Fibroblast of gingiva (primary cell): ENCODE measurements around the gene UTS2B.

Experiments used
- DNase-seq: peaks from one replicate; pipeline ENCODE4 v3.0.0-alpha.2; 2011; ENCODE audit warnings: low read depth

The UTS2B gene, protein sequence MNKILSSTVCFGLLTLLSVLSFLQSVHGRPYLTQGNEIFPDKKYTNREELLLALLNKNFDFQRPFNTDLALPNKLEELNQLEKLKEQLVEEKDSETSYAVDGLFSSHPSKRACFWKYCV

DNA sequence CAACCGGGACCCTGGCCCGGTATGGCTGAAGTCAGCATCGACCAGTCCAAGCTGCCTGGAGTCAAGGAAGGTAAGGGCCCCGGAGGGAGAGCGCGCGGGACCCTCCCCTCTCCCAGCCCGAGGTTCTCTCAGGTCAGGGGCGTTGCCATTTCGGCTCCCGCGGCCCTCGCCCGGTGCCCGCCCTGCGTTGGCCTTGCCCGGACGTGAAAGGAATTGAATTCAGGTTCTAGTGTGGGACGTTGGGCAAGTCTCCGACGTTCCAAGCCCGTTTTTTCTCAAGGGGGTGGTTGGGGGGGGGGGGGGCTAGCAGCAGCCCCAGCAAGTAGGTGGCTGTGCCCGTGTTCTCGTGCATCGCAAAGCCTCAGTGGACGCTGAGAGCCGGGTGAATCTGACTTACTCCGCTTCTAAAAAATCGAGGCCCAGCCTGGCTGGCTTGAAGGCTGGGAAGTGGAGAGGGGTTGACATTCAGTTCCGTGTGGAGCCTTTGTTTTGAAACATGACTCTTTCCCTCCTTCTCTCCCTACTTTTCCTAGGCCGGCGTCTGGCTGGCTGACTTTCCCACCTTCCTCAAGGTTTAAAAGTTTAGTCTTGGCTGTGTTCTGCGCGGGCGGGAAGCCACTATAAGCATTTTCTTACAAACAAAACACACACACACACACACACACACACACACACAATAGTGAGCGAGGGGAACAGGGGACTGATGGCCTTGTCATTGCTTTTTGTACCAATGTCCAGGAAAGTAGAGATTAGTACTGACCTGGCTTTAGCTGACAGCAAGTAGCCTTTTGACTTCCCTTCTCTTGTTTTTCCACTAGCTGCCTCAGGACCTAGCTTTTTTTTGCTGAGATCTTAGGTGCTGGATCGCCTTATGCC lies at the start of gene UTS2B:
UTS2B (minus strand) TSS at position 873 of the 876 bp plus-strand sequence. CDS start 48,337 bp downstream, outside the sequence.
- peak; percentile 55 for DNase-seq

DNA sequence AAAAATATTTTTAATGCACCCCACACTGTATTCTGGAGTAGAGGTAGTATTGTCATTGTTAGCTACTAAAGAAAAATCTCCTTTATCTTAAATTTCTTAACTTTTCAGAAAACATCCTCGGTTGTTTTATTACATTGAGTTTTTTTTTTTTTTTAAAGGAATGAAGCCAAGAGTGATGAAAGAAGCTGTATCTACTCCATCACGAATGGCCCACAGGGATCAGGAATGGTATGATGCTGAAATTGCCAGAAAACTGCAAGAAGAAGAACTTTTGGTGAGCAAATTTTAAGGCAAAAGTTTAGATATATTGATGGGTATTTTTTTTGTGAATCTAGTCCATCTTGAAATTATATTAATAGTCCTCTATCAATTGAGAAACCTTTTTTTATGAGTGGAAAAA lies 49.7 kb upstream of the UTS2B start:
- DNase-seq: peak; percentile 22

DNA sequence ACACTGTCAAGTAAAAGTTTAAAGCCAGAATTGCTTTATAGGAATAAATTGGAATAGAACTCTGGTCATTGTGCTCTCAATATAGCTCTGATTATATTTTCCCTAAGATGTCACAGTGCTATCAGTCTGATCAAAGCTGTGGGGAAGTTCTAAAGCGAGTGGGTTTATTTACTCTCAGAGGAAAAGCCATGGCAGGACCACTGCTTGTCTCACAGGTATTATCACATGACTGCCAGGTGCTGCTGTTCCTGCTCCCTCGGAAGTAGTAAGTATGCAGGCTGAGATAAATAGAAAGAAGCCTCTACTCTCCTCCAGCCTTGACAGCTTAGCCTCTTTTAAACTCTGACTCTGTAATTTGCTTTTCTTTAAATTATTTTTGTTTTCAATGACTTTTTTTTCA lies 49.1 kb upstream of the UTS2B start:
- no peak for DNase-seq

DNA sequence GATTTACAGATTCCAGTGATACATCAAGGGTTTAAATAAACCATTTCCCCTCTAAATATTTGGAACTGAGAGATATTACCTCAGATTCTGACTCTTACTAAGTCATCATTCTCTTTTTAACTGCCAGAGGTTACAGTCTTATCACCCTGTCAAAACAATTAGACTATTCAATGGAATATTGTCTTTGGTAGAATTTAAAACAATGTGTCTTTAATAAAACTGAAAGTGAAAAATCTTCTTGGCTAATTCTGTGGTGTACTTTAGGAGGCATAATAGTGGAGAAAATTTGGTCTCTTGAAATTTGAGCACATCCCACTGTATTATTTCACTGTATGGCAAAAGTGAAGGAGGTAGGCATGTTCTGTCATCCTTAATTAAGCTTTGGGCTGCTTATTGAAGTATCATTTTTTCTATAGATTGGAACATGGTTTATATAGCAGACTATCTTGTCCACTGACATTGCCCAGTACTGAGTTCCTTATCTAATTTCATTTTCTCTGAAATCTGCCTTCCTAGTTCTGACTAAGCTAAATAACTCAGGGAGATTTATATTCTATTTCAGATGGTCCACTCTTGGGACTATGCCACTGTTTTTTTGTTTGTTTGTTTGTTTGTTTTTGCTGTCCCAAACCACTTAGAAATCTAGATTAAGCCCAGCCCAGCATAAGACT lies 48.0 kb upstream of the UTS2B start:
- DNase-seq: no peak

DNA sequence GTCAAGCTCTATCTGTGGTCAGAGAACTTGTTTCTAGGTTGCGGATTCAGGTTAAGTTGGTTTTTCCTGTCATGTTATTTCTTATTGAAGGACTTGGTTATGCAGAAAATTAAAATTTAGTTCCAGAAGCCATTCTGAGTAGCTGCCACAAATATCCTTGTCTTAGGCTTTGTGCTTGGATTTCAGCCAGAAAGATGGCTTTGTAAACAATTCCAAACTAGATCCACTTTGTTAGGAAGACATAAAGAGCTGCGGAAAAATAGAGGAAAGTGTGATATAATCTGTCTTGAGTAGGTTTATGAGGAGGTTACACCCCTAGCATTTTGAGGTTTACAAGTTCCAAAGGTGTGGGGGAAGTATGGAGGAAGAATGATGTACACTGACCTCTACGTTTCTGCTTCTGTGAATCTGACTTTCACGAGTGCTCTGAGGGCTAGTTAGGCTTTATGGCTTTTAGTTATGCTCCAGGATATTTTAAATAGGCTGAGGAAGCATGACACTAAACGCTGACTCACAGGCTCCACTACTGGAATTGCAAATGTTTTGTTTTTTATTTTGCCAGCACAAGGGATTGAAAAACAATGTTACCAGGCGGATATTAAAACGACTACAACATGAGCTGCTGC lies 46.3 kb upstream of the UTS2B start:
- DNase-seq: peak; percentile 78

DNA sequence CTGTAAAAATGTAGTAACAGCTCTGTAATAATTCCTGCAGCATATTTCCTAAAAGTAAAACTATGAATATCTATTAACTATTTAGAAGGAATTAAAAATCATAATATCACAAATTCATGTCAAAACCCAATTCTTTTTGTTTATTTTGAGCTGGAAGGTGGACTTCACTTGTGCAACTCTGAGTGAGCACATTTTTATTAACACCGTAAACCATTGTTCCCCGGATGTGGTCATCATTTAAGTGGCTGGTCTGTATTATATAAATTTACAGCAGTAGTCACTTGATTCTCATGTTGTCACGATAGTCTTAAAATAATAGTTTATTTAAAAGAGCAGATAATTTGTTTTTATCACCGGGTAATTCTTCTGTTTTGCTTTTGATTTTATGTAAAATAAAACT lies 43.0 kb upstream of the UTS2B start:
- peak; percentile 18 for DNase-seq

DNA sequence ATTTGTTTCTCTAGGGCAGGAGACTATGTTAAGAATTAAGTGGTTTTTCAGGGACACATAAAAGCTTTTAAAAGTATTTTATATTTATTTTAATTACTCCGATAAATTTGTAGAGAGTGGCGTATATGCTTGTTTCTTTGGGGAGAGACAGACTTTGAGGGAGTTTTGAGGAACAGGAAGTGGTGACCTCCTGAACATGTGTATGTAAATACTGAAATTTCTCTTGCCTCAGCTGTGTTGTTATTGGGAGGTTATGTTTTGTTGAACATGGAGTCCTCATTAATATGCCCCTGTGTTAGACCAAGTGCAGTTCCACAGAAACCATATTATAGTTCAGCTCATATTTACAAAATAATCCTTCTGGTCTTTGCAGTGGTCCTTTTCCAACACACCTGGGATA lies 41.8 kb upstream of the UTS2B start:
- DNase-seq: no peak

DNA sequence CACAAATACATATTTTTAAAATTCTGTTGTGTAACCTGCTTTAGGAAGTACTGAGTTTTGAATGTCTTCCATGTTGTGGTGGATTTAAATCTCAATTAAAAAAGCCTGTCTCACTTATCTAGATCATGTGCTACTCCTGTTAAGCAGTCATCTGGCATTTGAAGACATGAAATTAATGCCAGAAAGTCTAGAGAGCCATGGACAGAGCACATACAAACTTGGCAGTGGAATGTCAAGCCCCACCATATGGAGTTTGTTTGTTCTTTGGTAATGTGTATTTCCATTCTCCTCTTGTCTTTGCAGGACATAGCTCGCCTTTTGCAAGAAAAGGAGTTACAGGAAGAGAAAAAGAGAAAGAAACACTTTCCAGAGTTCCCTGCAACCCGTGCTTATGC lies 39.3 kb upstream of the UTS2B start:
- DNase-seq: peak; percentile 95

DNA sequence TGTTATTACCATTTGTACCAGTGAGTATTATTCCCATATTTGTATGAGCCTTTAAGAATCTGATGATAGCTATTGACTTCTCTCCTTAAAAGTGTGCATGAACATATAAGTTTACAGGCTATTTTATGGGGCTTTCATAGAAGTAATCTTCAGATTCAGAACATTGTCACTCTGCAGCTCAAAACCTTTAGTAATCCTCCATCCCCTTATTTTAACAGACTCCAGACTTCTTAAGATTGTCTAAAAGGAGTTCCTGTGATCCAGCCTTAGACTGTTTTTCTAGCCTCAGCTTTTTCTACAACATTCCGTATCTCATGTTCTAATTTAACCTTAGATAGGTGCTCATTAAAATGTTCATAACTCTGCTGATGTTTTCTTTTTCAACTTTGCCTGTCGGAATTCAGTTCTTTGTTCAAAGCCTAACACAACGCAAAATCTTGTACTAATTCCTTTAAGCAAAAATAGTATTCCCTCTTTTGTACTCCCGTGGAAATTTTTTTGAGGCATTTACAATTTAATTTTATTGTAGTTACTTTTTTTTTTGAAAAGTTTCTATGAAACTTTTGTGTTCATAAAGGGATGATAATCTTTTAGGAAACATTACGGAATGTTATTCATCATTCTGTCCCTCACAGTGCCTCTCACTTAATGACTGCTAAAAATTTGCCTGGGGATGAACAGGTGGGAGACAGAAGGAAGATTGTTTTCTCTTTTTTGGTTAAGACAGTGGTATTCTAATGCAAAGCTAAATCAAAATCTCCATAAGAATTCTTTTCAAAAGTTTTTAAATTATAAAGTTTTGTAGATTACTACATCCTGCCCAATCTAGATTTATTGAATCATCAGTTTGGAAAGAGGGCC lies 38.7 kb upstream of the UTS2B start:
- no peak for DNase-seq

DNA sequence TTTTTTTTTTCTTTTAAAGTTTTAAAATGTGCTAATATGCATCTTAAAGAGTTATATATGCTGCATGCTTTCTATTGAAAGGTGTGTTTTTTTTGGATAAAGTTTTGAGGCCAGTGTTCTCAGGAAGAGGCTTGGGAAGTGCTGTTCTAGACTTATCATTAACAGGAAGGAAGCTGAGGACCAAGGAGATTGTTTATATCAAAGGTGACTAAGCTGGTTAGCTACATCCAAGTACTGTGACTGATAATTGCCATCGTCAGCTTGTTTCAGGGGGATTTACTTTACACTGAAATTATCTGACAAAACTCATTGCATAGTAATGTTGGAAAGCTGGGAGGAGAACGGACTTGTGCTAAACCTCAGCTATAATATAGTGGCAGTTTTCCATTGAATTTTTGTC lies 36.3 kb upstream of the UTS2B start:
- DNase-seq: no peak

DNA sequence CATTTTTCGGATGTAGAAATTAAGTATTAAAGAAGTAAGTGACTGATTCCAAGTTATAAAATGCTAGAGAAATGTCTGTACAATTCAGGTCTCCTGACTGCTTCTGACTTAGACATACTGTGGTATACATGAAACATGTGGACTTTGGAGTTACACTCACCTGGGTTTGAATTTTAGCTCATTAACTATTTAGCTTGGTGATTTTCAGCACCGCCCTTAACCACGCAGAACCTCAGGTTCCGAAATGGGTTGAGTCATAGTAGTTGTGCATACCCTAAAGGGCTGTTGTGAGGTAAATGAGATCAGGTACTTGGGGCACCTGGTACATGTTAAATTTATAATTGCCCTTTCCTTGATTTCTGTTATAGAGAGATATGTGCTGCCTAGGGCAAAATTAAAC lies 32.9 kb upstream of the UTS2B start:
- DNase-seq: no peak

DNA sequence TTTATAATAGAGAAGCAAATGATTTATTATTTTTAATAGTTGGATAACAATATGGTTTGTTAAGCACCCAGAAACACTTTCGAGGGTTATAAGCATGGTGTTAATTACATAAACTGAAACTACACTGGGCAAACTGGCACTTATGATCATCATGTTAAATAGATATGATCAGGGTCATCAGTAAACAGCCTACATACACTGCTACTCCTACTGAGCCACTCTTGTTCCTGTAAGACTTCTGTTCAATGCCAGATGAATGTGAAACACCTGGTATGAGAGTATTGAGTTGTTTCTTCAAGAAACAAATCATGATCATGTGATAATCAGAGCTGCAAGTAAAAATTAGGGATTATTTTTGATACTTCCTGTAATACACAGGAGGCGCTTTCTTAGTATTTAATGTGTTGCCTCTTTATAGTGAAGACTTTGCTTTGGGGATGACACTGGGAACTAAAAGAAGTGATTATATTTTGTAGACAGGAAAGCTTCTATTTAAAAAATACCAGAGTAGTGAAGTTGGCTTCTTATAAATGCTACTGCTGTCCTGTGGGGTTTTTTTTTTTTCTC lies 32.3 kb upstream of the UTS2B start:
- no peak for DNase-seq

DNA sequence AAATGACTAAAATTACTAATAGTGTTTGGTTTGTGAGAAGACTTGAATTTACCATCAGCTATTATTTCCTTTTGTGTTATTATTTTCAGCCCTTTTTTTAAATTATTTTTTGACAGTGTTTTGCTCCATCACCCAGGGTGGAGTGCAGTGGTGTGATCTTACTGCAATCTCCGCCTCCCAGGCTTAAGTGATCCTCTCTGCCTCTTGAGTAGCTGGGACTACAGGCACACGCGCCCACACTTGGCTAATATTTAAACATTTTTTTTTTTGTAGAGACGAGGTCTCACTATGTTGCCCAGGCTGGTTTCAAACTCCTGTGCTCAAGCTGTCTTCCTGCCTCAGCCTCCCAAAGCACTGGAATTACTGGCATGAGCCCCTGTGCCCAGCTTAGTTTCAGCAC lies 31.7 kb upstream of the UTS2B start:
- DNase-seq: no peak

DNA sequence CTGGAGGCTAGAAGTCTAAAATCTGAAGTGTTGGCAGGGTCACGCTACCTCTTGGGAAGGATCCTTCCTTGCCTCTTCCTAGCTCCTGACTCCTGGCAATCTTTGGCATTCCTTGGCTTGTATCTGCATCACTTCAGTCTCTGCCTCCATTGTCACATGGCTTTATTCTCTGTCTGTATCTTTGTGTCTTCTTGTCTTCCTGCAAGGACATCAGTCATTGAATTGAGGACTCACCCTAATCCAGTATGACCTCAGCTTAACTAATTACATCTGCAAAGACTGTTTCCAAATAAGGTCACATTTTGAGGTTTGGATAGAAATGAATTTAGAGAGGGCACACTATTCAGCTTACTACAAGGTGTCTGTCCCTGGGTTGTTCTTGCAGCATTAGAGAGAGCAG lies 31.1 kb upstream of the UTS2B start:
- DNase-seq: no peak

DNA sequence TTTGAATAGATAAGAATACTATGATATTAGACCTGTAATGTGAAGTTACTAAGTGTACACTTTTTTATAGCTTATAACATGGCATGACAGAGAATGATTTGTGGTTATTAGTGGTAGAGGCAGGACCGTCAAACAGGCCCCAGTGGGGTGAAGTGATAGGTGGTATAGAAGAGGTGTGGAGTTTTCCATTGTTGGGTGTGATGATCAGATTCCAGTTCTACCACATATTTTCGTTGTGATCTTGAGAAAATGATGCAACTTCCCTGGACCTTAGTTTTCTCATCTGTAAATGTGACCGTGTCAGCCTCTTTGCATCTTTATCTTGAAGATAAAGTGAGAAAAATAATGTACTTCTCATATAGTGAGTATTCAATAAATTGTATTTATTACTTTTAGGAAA lies 30.3 kb upstream of the UTS2B start:
- DNase-seq: no peak

DNA sequence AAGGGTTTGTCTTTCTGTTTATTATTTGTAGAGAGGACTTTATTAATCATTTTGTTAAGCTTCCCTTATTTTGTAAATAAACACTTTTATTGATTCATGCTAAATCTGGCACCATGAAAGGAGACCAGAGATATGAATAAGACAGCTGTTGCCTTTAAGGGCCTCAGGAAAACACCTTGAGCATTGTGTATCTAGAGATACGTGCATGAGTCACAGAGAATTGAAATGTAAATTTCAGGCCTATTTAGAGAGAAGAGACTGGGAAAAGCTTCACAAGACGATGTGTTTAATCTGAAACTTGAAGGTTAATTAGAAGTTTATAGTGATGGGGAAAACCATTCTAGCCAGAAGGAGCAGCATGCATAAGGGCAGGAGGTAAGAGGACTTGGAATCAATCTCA lies 28.6 kb upstream of the UTS2B start:
- DNase-seq: no peak

DNA sequence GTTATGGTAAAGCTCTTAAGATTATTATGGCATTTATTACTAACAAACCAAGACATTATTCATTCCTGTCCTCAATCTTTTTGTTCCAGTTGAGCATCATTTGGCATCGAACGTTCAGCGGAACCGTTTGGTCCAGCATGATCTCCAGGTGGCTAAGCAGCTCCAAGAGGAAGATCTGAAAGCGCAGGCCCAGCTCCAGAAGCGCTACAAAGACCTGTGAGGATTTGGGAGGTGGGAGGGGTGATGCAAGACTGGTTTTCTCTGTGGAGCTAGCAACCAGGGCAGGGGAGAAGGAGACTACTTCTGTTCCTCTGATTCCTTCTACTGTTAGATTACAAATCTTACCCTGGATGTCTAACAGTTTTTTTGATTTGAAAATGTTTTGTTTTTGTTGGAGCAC lies 27.6 kb upstream of the UTS2B start:
- DNase-seq: no peak

DNA sequence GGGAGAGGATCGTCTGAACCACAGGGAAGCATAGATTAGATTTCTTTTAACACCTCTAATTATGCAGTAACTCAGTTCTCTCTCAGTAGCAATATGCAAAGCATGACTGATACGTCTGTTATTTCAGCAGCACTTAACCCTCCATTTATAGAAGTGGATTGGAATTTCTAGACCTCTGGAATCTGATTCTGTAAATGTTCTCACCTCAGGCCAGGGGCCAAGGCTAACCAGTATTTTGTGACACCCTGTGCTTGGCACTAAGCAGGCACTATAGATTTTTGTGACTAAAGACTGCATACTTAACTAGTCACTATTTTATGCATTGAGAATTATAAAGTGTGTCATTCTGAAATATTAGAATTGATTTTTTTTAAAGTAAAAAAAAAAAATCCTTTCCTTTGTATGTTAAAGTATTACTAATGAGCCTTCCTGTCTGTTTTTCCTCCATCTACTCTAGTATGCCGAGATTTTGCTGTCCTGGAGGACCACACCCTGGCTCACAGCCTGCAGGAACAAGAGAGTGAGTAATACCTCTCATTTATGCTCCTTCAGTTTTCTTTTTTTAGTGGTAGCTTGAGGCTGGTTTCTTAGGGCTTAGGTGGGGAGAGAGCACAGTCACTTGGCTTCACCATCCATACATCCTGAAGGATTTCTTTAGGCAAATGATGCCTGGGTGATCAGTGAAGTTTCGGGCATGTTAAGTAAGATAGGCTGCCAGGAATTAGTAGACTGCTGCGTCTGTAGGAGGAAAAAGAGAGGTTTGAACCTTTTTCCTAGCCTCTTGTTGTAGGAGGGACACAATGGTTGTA lies 26.5 kb upstream of the UTS2B start:
- no peak for DNase-seq

DNA sequence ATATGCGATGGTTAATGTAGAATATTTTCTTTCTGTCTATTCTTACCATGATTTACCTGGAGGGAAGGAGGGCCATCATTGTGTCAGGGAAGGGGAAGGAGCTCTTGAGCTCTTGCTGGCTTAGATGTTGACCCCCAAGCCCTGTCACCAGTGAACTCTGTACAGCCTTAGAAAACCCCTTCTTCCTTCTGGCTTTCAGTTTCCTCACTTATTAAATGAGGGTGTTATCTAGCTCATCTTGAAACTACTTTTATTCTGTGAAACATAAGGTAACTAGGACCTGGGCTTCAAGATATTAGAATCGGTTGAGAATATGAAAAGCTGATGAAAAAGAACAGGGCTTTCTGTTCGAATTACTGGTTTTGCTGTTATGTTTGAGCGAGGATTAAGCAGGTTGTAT lies 25.1 kb upstream of the UTS2B start:
- no peak for DNase-seq

DNA sequence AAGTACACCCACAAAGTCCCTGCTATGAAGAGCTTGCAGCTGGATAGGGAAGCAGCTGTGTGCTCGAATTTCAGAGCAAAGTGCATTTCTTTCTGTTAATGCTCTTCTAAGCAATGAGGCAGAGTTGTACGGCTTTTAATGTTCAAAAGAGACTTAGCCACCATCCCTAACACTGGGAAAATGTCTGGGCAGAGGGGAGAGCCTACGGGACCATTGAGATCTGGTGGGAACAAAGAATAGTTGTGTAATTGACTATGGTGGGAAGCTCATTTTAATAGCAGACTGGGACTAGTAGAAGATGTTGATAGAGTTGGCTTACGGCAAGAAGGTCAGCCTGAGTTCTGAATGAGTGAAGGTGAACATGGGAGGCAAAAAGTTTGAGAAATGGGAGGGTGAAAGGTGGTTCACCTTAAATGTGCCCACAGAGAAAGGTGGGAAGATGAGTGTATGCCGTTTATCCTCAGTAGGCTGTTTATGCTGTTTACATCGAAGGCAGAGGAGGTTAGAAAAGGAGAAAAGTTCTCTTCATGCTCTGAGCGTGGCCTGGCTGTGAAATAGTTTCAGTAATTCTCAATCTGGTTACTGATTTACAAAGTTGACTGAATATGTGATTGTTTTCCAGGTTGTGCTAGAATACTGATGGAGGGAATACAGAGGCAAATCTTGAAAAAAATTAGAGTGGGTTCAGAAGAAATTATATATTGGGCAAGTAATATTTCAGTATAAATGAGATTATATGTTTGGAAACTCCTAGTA lies 22.9 kb upstream of the UTS2B start:
- no peak for DNase-seq
